ENCODE data around the gene PDPK1.
"Not testable (repeated sequence)": the region's sequence is repeated elsewhere in the genome, so short reads cannot be mapped to it uniquely, and the experiment has no call there.

PDPK1 gene

DNA sequence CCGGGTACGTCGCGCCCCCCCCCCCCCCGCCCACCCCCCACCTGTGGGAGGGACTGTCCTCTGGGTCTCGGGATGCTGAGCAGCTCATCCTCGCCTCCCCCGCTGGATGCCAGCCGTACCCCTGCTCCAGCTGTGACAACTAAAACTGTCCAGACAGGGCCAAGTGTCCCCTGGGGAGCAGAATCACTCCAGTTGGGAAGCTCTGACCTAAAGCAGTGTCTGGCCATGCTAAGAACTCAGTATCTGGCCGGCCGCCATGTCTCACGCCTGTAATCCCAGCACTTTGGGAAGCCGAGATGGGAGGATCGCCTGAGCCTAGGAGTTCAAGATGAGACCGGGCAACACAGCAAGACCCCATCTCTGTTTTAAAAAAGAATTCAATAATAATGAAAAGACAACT is 83.0 kb downstream of the PDPK1 start:
- DNase-seq, result not testable (repeated sequence)

DNA sequence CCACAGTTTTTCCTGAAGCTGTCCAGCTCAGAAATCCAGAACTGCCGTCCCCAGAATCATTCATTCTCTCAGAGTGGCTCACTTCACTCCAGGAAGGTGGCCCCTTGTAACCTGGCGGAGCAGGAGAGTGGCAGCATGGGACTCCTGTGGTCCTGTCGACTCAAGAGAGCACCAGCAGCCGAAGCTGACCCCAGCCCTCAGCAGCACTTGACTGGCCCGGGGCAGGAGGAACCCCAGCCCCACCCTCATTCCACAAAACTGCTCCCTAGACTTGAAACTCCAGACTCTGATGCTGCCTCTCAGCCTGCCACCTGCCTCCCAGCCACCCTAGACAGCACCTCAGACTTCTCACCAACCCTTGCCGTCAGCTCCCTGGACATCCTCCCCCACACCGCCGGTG is 83.6 kb downstream of the PDPK1 start:
- DNase-seq, result not testable (repeated sequence)

- DNase-seq, result not testable (repeated sequence)
Observed at GRCh38 chr16:2627075-2627474, 89.3 kb downstream of the PDPK1 start.

DNA sequence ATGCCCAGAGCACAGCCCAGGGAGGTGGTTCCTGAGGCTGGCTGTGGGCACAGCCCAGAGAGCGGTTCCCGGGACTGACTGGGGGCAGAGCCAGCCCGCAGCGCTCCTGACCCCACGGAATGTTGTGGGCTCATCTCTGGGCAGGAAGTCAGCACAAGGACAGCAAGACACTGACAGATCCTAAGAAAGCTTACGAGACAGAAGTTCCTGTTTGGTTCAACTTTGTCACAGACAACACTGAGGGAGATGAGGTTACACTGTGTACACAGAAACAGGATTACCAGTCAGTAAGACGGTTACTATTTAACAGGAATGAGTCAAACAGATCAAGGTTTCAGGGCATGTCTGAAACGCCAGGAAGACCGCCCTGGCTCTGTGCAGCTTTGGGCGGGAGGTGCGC is 93.4 kb downstream of the PDPK1 start:
- DNase-seq, result not testable (repeated sequence)

DNA sequence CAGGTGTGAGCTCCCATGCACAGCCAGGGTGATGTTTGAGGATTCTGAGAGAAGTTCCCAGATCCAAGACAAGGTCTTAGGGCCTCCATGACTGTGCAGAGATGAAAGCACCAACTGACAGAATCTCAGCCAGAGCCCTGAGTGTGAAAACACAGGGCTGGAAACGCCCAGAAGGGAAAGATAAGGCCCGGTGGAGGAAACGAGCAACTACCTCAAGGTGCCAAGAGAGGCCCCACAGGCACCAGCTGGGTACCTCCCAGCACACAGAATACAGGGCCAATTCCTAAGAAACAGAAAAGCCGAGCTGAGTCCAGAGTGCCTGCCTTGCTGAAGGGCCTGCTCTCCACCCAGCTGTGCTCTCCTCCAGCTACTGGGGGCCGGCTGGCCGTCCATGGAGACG is 94.5 kb downstream of the PDPK1 start:
- DNase-seq, result not testable (repeated sequence)

DNA sequence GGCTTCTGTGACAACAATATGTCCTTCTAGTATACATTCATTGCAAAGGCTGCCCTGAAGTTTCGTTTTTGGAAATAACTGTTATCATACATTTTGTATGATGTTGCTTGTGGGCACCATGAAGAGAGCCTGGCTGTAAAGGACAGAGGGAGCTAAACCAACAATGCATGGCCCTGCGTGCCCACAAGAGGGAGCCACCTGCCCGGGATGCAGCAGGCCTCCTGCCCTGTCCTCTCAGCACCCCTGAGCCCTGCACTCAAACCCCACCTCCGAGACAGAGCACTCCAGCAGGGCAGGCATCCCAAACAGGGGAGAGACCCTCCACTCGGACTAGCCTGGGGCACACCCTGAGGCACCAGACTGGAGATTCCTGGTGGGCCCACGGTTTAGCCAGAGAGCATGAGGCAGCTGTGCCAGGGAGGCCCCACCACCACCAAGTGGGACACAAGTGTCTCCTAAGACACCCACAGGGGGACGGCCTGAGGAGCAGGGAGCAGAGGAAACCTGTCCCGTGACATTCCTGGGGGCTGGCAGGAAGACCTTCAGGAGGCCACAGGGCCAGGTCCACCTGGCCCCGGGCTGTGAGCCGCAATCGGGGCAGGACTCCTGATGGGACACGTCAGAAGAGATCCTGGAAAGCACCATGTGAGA is 101.4 kb downstream of the PDPK1 start:
- DNase-seq, result not testable (repeated sequence)

DNA sequence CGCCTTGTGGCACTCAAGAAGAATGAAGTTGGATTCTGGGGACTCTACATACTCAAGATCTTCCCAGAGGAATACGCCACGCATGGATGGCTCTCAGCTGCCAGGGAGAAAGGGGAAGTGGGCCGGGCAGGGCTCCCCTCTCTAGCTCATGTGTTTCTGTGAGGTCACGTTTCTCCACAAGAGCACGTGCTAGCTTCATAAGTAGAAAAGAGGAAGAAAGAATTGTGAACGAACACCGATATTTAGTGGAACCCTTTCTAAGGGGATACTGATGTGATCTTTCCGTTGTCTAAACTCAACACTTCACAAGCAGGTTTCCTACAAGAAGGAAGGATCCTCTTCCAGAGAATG is 101.9 kb downstream of the PDPK1 start:
- not testable (repeated sequence) for DNase-seq

DNA sequence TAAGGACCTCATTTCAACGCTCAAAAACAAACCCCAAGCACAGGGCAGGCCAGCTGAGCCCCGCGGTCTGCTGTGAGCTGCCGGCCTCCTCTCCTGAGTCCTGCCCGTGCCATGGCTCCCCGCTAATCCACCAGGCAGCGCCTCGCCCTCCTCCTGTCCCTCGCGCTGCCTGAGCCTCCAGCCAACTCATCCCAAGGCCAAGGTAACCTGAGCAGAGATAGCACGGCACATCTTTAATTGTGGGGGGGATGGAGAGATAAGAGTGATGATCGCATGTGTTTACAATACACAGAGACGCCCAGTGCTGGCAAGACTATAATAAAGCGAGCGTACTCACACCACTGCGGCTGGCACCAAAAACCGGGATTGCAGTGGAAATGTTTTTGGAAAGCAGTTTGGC is 104.7 kb downstream of the PDPK1 start:
- not testable (repeated sequence) for DNase-seq

DNA sequence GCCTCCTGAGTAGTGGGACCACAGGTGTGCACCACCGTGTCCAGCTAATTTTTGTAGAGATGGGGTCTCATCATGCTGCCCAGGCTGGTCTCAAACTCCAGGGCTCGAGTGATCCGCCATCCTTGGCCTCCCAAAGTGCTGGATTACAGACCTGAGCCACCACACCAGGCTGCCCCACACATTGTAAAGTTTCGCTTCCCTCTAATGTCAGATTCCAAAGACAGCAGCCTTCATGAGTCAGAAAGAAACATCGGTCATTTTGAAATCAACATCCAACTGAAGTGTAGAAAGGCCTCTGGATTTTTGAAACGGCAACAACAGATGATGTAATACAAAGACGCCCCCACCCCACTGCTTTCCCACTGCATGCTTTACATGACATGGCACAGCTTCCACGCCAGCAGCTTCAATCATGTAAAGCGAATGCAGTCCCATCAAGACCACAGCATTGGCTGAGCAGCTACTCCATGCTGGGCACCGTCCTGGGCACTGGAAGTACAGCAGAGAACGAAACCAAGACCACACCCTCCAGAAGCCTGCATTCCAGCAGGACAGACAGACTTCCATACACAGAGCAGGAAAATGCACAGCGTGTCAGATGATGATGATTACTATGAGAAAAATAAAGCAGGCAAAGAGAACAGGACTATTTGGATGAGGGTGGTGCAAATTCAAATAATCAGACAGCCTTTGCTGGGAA is 107.1 kb downstream of the PDPK1 start:
- not testable (repeated sequence) for DNase-seq

- not testable (repeated sequence) for DNase-seq
Observed at GRCh38 chr16:2651268-2651871, 113.5 kb downstream of the PDPK1 start.
